ENCODE results near the gene FAM114A2.
"Not testable (repeated sequence)": the region's sequence is repeated elsewhere in the genome, so short reads cannot be mapped to it uniquely, and the experiment has no call there.

Gene FAM114A2

GRCh38 chr5:154047324-154047723 lies 8.6 kb upstream of the FAM114A2 start:
- no peak for DNase-seq (ENCODE audit: low read depth)

GRCh38 chr5:154046486-154046885 lies 7.8 kb upstream of the FAM114A2 start:
- no peak for DNase-seq (ENCODE audit: low read depth)

GRCh38 chr5:154044581-154044980 lies 5.9 kb upstream of the FAM114A2 start:
- DNase-seq (ENCODE audit: low read depth), result no peak

DNA sequence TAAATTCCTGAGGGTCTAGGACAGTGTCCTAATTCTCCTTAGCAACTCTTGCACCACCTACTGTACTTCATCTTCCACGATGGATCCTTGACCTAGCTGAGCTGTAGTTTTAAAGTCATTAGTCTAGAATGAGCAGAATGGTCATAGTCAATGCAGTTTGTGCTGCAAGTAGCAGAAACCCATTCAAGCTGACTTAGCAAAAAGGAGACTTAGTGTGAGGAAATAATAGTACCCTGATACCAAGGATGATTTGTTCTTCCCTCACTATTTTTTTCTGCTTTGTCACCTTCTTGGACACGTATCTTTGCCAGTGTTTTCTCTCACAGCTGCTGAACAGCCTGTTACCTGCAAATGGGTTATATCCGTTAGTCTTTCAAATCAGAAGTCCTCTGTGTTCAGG lies 5.4 kb upstream of the FAM114A2 start:
- DNase-seq (ENCODE audit: low read depth), result no peak

DNA sequence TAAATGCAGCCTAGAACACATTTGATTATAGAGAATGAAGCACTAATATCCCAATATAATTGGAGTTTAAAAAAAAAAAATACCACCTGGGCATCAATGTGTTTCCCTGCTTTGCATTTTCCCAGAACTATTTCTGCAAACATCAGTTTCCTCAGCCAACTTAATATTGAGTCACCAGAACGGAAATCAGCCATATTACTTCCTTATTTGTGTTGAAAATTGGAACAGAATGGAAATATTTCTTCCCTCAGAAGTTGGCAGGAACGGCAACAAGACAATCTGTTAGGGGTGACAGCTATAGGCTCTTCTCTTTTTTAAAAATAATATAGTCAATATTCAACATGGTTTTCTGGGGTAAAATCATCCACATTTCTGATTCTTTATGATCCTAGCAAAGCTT lies 4.1 kb upstream of the FAM114A2 start:
- DNase-seq (ENCODE audit: low read depth), result no peak

GRCh38 chr5:154039458-154039829 lies 734 bp upstream of the FAM114A2 start:
- no peak for DNase-seq (ENCODE audit: low read depth)

DNA sequence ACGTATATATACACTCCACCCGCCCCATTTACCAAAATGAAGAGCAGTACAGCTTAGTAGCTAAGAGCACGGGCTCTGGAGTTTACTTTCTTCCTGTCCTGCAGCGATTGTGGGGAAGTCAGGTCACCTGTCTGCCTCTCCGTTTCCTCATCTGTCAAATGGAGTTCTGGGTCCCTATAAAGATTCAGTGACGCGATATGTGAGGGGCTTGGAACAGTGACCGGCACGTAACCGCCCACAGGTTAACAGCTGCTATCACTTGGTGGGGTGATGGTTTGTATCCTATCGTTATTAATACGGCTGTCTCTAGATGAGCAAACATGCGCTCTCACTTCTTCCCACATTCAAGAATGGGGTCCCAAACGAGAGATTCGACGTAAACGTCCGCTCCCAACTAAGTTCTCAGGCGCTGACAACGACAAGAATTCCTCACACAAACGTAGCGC lies 426 bp downstream of the FAM114A2 start:
- peak; percentile 9 for DNase-seq (ENCODE audit: low read depth)

DNA sequence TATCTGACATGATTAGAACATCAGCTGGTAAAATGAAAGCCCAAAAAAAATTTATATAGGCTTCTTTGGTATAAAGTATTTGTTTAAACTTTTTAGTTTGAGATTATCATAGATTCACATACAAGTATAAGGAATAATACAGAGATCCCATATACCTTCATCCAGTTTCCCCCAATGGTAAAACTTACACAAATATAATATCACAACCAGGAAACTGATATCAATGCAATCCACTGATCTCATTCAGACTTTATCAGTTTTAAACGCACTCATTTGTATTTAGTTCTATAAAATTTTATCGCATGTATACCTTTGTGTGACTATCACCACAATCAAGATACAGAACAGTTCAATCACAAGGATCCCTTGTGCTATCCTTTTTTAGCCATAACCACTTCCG lies 3.8 kb downstream of the FAM114A2 start:
- DNase-seq (ENCODE audit: low read depth), result no peak

DNA sequence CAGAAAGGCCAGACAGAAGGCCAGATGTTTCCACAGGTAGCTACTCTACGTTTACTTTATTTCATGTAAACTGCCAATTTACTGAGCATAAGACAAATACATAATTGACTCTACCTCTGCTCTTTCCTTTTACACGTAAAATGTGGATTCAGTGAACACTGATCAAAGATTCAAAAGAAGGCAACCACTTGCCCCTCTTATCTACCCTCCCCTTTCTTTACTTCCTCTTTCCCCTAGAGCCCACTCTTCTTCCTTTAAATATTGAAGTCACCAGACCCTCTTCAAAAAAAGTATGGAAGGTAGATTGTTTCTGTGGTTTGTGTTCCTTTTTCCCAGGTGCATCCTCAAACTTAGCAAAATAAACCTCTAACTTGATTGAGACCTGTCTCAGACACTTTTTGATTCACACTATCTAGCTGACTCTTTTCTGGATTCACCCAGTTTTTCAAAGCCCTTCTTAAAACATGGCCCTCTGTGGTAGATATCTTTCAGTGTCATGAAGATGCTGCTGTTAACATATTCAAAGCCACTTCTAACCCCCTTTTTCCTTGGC lies 6.7 kb downstream of the FAM114A2 start:
- DNase-seq (ENCODE audit: low read depth), result no peak

DNA sequence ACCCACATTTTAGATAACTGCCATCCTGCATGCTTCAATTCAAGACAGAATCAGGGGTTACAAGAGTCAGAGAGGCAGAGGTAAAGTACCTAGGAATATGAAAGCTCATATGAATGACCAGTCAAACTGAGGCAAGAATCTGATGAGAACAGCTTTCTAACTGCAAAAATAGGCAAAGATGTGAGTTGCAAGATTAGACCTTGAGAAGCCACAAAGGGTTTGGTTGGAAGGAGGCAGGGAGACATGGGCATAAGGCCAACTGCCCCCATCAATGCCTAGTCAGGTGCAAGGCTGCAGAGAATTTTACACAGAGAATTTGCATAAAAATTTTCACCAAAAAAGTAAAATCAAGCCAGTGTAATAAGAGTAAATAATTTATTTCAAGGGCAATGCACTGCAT lies 12.8 kb downstream of the FAM114A2 start:
- DNase-seq (ENCODE audit: low read depth), result no peak

DNA sequence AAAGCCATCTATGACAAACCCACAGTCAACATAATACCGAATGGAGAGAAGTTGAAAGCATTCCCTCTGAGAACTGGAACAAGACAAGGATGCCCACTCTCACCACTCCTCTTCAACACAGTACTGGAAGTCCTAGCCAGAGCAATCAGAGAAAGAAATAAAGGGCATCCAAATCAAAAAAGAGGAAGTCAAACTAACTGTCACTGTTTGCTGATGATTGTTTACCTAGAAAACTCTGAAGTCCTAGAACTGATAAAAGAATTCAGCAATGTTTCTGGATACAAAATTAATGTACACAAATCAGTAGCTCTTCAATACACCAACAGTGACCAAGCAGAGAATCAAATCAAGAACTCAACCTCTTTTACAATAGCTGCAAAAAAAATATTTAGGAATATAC lies 19.8 kb downstream of the FAM114A2 start:
- not testable (repeated sequence) for DNase-seq (ENCODE audit: low read depth)

- DNase-seq (ENCODE audit: low read depth), result no peak
These were observed 23.5 kb downstream of the FAM114A2 start for GRCh38 chr5:154015071-154015693.

- no peak for DNase-seq (ENCODE audit: low read depth)
These were observed 28.1 kb downstream of the FAM114A2 start for GRCh38 chr5:154010660-154011059.

GRCh38 chr5:154005648-154006047 lies 33.1 kb downstream of the FAM114A2 start:
- no peak for DNase-seq (ENCODE audit: low read depth)

GRCh38 chr5:154002511-154003020 lies 36.1 kb downstream of the FAM114A2 start:
- no peak for DNase-seq (ENCODE audit: low read depth)

GRCh38 chr5:154002093-154002492 lies 36.6 kb downstream of the FAM114A2 start:
- no peak for DNase-seq (ENCODE audit: low read depth)

- no peak for DNase-seq (ENCODE audit: low read depth)
These were observed 38.0 kb downstream of the FAM114A2 start for GRCh38 chr5:154000703-154001102.

DNA sequence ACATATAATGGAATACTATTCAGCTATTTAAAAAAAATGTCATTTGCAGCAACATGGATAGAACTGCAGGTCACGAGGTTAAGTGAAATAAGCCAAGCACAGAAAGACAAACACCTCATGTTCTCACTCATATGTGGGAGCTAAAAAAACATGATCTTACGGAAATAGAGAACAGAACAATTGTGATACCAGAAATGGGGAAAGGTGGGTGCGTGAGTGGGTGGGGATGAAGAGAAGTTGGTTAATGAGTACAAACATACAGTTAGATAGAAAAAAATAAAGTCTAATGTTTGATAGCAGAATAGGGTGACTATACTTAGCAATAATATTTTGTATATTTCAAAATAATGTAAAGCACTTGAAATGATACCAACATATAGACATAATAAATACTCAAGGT lies 38.7 kb downstream of the FAM114A2 start:
- DNase-seq (ENCODE audit: low read depth), result no peak

- no peak for DNase-seq (ENCODE audit: low read depth)
These were observed 39.9 kb downstream of the FAM114A2 start for GRCh38 chr5:153998768-153999167.

DNA sequence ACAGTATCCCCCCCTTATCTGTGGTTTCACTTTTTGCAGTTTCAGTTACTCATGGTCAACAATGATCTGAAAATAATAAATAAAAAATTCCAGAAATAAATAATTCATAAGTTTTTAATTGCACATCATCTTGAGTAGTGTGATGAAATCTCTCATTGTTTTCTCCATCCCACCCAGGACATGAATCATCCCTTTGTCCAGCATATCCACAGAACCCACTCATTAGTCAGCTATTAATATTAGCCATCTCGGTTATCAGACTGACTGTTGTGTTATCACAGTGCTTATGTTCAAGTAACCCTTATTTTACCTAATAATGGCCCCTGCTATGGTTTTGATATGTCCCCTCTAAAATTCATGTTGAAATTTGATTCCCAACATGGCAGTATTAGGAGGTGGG lies 40.7 kb downstream of the FAM114A2 start:
- DNase-seq (ENCODE audit: low read depth), result no peak

- DNase-seq (ENCODE audit: low read depth), result no peak
These were observed 47.5 kb downstream of the FAM114A2 start for GRCh38 chr5:153991168-153991567.

GRCh38 chr5:153988510-153988909 lies 50.2 kb downstream of the FAM114A2 start:
- DNase-seq (ENCODE audit: low read depth), result no peak

- no peak for DNase-seq (ENCODE audit: low read depth)
These were observed 51.4 kb downstream of the FAM114A2 start for GRCh38 chr5:153987301-153987700.

DNA sequence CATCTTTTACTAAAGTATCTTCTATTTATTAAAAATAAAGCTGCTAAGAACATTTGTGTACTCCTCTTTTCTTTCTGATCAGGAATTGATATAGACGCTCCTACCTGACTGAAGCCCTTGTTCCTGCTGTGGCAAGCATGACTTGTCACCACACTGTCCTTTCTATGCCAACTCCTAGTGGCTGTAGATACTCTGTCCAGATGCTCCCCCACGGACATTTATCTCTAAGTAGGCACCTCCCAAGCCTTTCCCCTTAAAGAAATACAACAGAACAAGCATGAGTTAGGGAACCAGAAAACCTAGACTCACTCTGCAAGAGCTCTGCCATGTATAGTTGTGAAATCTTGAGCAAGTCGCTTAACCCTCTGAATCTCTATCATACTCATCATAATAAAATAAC lies 53.2 kb downstream of the FAM114A2 start:
- DNase-seq (ENCODE audit: low read depth), result no peak
